IMR-90 (cell line): ENCODE data around the gene HEBP1.

Experiments used
- BHLHE40 ChIP-seq: fragments of 150-350 bp; IDR thresholded peaks from 2 replicates; pipeline ENCODE4 v1.6.1; 2016; ENCODE audit warnings: mild to moderate bottlenecking, low read depth, low read length
- CEBPB ChIP-seq: IDR thresholded peaks from 2 replicates; pipeline ENCODE4 v1.6.1; 2012; ENCODE audit warnings: low read depth, low read length, improper control_type of control experiment
- CHD1 ChIP-seq: IDR thresholded peaks from 2 replicates; pipeline ENCODE4 v1.6.1; 2012; ENCODE audit warnings: low read depth, low read length, improper control_type of control experiment
- FOS ChIP-seq: fragments of 150-350 bp; IDR thresholded peaks from 2 replicates; pipeline ENCODE4 v1.6.1; 2016; ENCODE audit warnings: low read depth, low read length
- MAFK ChIP-seq: IDR thresholded peaks from 2 replicates; pipeline ENCODE4 v1.6.1; 2012; ENCODE audit warnings: low read depth, low read length, improper control_type of control experiment
- MAZ ChIP-seq: IDR thresholded peaks from 2 replicates; pipeline ENCODE4 v1.6.1; 2012; ENCODE audit warnings: low read depth, mild to moderate bottlenecking, low read length, improper control_type of control experiment, moderate library complexity, borderline replicate concordance
- NFE2L2 ChIP-seq: fragments of 150-350 bp; IDR thresholded peaks from 2 replicates; pipeline ENCODE4 v1.6.1; 2016; ENCODE audit warnings: low read depth, mild to moderate bottlenecking, low read length
- POLR2A ChIP-seq: IDR thresholded peaks from 2 replicates; pipeline ENCODE4 v1.6.1; 2012; ENCODE audit warnings: mild to moderate bottlenecking, low read depth, low read length
- RAD21 ChIP-seq: IDR thresholded peaks from 2 replicates; pipeline ENCODE4 v1.6.1; 2012; ENCODE audit warnings: low read length, improper control_type of control experiment
- RFX5 ChIP-seq: IDR thresholded peaks from 2 replicates; pipeline ENCODE4 v1.8.0; 2012; ENCODE audit warnings: low read depth, mild to moderate bottlenecking, low read length, moderate library complexity
- SMC3 ChIP-seq: fragments of 150-350 bp; IDR thresholded peaks from 2 replicates; pipeline ENCODE4 v1.6.1; 2016; ENCODE audit warnings: low read depth, mild to moderate bottlenecking, antibody characterized with exemption, low read length, moderate library complexity
- TF ChIP-seq, protein P1 (sequence below): conservative IDR thresholded peaks from 2 replicates; pipeline ENCODE4 v1.5.1; 2012; ENCODE audit warnings: mild to moderate bottlenecking, low read depth, low read length, improper control_type of control experiment
- TF ChIP-seq, protein P2 (sequence below): fragments of 150-350 bp; IDR thresholded peaks from 2 replicates; pipeline ENCODE4 v1.6.1; 2016; ENCODE audit warnings: low read depth, mild to moderate bottlenecking, low read length, moderate library complexity, borderline replicate concordance
- TF ChIP-seq, protein P3 (sequence below): fragments of 150-350 bp; IDR thresholded peaks from 2 replicates; pipeline ENCODE4 v1.6.1; 2017; ENCODE audit warnings: mild to moderate bottlenecking, antibody characterized with exemption, low read length, low read depth

DNA sequence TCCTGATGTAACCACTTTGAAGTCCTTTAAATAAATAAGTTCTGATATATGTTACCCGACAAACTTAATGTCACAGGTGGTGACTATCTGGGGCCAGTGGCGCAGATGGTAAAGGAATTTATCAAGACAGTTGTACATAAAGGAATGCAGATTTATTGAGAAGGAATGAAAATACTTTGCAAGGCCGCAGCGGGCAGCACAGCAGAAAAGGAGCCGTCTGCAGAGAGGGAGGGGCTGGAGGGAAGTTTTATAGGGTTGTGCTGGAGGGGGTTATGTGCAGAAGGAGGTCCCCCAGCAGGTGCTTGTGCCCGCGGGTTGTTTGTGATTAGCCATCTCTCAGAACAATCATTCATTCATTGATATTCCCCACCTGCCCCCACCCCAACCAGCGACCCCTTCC lies 65.5 kb downstream of the HEBP1 start:
- no peak for TF ChIP-seq POLR2A
- TF ChIP-seq, protein P1, sequence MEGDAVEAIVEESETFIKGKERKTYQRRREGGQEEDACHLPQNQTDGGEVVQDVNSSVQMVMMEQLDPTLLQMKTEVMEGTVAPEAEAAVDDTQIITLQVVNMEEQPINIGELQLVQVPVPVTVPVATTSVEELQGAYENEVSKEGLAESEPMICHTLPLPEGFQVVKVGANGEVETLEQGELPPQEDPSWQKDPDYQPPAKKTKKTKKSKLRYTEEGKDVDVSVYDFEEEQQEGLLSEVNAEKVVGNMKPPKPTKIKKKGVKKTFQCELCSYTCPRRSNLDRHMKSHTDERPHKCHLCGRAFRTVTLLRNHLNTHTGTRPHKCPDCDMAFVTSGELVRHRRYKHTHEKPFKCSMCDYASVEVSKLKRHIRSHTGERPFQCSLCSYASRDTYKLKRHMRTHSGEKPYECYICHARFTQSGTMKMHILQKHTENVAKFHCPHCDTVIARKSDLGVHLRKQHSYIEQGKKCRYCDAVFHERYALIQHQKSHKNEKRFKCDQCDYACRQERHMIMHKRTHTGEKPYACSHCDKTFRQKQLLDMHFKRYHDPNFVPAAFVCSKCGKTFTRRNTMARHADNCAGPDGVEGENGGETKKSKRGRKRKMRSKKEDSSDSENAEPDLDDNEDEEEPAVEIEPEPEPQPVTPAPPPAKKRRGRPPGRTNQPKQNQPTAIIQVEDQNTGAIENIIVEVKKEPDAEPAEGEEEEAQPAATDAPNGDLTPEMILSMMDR, result no peak
- TF ChIP-seq, protein P2, sequence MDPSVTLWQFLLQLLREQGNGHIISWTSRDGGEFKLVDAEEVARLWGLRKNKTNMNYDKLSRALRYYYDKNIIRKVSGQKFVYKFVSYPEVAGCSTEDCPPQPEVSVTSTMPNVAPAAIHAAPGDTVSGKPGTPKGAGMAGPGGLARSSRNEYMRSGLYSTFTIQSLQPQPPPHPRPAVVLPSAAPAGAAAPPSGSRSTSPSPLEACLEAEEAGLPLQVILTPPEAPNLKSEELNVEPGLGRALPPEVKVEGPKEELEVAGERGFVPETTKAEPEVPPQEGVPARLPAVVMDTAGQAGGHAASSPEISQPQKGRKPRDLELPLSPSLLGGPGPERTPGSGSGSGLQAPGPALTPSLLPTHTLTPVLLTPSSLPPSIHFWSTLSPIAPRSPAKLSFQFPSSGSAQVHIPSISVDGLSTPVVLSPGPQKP, result no peak
- no peak for TF ChIP-seq FOS
- TF ChIP-seq BHLHE40, result no peak
- no peak for TF ChIP-seq RFX5
- no peak for TF ChIP-seq MAZ
- no peak for TF ChIP-seq SMC3
- no peak for TF ChIP-seq CEBPB
- TF ChIP-seq RAD21, result no peak
- no peak for TF ChIP-seq CHD1
- TF ChIP-seq, protein P3, sequence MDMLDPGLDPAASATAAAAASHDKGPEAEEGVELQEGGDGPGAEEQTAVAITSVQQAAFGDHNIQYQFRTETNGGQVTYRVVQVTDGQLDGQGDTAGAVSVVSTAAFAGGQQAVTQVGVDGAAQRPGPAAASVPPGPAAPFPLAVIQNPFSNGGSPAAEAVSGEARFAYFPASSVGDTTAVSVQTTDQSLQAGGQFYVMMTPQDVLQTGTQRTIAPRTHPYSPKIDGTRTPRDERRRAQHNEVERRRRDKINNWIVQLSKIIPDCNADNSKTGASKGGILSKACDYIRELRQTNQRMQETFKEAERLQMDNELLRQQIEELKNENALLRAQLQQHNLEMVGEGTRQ, result no peak
- no peak for TF ChIP-seq MAFK
- TF ChIP-seq NFE2L2, result no peak
